GM19025 (cell line): ENCODE data around the gene WNT11.
"Not testable (repeated sequence)": the region's sequence is repeated elsewhere in the genome, so short reads cannot be mapped to it uniquely, and the experiment has no call there.

Experiments
- ATAC-seq: cut with Tn5 transposase; IDR thresholded peaks from one replicate; pipeline ENCODE4 v1.9.1; 2021; ENCODE audit warnings: mild to moderate bottlenecking, low read depth, moderate library complexity; ENCODE audit not compliant: unreplicated experiment

The WNT11 gene

GRCh38 chr11:76203937-76204336 is 2.4 kb downstream of the WNT11 start:
- ATAC-seq, result no peak

- no peak for ATAC-seq
Observed at GRCh38 chr11:76203131-76203925, 3.0 kb downstream of the WNT11 start.

GRCh38 chr11:76201672-76202412 is 4.5 kb downstream of the WNT11 start:
- ATAC-seq, result no peak

- ATAC-seq, result no peak
Observed at GRCh38 chr11:76201056-76201455, 5.2 kb downstream of the WNT11 start.

- no peak for ATAC-seq
Observed at GRCh38 chr11:76200006-76200940, 6.0 kb downstream of the WNT11 start.

- ATAC-seq, result not testable (repeated sequence)
Observed at GRCh38 chr11:76198691-76199090, 7.6 kb downstream of the WNT11 start.

GRCh38 chr11:76197941-76198640 is 8.2 kb downstream of the WNT11 start:
- ATAC-seq, result no peak

GRCh38 chr11:76197332-76197731 is 9.0 kb downstream of the WNT11 start:
- ATAC-seq, result no peak

GRCh38 chr11:76196849-76197248 is 9.5 kb downstream of the WNT11 start:
- ATAC-seq, result no peak

- no peak for ATAC-seq
Observed at GRCh38 chr11:76194872-76195668, 11.2 kb downstream of the WNT11 start.

GRCh38 chr11:76193219-76193618 is 13.1 kb downstream of the WNT11 start:
- ATAC-seq, result no peak

- ATAC-seq, result no peak
Observed at GRCh38 chr11:76190376-76190775, 15.9 kb downstream of the WNT11 start.

GRCh38 chr11:76189682-76190081 is 16.6 kb downstream of the WNT11 start:
- ATAC-seq, result no peak

- ATAC-seq, result no peak
Observed at GRCh38 chr11:76188873-76189272, 17.4 kb downstream of the WNT11 start.

GRCh38 chr11:76186776-76187279 is 19.5 kb downstream of the WNT11 start:
- no peak for ATAC-seq

GRCh38 chr11:76185931-76186401 is 20.3 kb downstream of the WNT11 start:
- ATAC-seq, result no peak

GRCh38 chr11:76185511-76185910 is 20.8 kb downstream of the WNT11 start:
- ATAC-seq, result no peak

GRCh38 chr11:76184551-76184993 is 21.7 kb downstream of the WNT11 start:
- ATAC-seq, result no peak

- no peak for ATAC-seq
Observed at GRCh38 chr11:76181371-76181770, 24.9 kb downstream of the WNT11 start.
